GM06990 (cell line): ENCODE data around the gene TLR10.

Experiments used
- DNase-seq: peaks from one replicate; pipeline ENCODE4 v3.0.0-alpha.2; 2011; ENCODE audit not compliant: insufficient read length; ENCODE audit errors: extremely low read depth
- H3K27me3 ChIP-seq: replicated peaks from 2 replicates; pipeline ENCODE4 v1.6.0; 2011; ENCODE audit warnings: low read length; ENCODE audit not compliant: control insufficient read depth, insufficient read depth
- H3K36me3 ChIP-seq: 2 replicates; pipeline ENCODE4 v1.5.1; 2011; ENCODE audit warnings: low read length; ENCODE audit not compliant: control insufficient read depth, insufficient read depth
- H3K4me3 ChIP-seq: replicated peaks from 2 replicates; pipeline ENCODE4 v1.5.1; 2011; ENCODE audit warnings: low read depth, mild to moderate bottlenecking, control low read depth, low read length
- TF ChIP-seq, protein P1 (sequence below): IDR thresholded peaks from 2 replicates; pipeline ENCODE4 v1.5.1; 2011; ENCODE audit warnings: low read length, control low read depth, mild to moderate bottlenecking, inconsistent platforms; ENCODE audit not compliant: insufficient read depth, poor library complexity, severe bottlenecking

TLR10 gene

DNA sequence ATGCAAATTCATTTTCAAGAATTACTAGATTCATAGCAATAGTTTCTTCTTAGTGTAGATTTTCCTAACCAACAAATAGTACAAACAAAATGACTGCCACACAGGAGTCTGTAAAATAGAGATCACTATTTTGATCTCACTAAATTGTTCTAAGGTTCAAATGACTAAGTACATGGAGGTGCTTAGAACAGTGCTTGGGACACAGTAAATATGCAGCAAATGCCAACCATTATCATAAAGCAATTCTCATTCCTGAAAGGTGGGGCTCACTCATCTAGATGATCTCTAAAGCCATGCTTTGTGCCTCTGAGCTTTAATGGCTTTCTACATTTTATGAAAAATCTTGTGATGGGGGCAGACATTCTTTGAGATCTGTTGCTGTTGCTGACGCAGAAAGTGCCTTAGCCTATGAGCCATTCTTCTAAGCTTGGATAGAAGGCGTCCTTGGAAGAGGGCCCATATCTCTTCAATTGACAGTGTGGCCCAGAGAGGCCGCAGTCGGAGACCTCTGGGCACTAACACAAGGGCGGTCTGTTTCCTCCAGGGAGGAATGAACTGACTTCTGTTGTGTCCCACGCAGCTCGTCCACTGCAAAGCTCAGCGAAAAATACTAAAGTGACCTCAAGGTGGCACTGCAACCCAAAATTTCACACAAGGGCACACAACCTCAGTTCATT, 23.5 kb downstream of the TLR10 start:
- Histone ChIP-seq H3K27me3 (no peaks in the 10 kb centered on the region), H3K36me3 (no peaks in the 10 kb centered on the region), H3K4me3 (no peak overlapping the region)
- TF ChIP-seq, protein P1, sequence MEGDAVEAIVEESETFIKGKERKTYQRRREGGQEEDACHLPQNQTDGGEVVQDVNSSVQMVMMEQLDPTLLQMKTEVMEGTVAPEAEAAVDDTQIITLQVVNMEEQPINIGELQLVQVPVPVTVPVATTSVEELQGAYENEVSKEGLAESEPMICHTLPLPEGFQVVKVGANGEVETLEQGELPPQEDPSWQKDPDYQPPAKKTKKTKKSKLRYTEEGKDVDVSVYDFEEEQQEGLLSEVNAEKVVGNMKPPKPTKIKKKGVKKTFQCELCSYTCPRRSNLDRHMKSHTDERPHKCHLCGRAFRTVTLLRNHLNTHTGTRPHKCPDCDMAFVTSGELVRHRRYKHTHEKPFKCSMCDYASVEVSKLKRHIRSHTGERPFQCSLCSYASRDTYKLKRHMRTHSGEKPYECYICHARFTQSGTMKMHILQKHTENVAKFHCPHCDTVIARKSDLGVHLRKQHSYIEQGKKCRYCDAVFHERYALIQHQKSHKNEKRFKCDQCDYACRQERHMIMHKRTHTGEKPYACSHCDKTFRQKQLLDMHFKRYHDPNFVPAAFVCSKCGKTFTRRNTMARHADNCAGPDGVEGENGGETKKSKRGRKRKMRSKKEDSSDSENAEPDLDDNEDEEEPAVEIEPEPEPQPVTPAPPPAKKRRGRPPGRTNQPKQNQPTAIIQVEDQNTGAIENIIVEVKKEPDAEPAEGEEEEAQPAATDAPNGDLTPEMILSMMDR, result peak; percentile 45
- DNase-seq, result peak; percentile 24

GRCh38 chr4:38757945-38758600, 24.7 kb downstream of the TLR10 start:
- Histone ChIP-seq H3K36me3 (no peaks in the 10 kb centered on the region), H3K4me3 (no peak overlapping the region), H3K27me3 (no peaks in the 10 kb centered on the region)
- DNase-seq, result no peak
- TF ChIP-seq, protein P1, result peak; percentile 65

DNA sequence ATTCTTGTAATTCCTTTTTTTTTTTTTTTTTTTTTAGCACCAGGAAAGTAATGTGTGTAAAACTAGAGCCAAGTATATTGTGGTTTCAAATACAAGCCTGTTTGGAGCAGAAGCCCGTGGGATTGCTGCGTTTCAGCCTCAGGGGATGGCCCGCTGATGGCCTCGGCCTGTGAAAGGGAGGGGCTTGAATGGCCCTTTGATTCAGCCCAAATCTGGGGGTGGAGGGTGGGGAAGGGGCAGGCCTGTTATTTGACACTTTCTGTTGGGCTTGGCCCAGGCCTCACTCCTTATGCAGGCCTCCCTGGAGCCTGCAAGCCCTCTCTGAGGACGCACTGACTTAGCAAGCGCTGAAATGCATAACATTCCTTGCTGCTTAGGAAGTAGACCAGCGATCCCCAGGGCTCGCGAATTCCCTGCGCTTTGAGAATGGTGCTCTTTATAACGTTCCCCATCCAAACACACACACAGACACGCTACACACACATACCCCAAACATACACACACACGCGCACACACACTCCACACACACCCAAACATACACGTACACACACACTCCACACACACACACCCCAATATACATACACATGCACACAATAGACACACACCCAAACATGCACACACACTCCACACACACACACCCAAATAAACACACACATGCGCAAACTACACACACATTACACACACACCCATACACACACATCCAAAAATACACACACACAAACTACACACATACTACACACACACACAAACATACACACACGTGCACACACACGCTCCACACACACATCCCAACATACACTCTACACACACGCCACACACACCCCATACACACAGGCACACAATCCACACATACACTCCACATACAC, 29.6 kb downstream of the TLR10 start:
- no peak overlapping the region for H3K4me3 ChIP-seq
- H3K27me3 ChIP-seq, result no peaks in the 10 kb centered on the region
- no peaks in the 10 kb centered on the region for H3K36me3 ChIP-seq
- TF ChIP-seq, protein P1, result no peak
- DNase-seq, result no peak

GRCh38 chr4:38752372-38752940, 30.3 kb downstream of the TLR10 start:
- TF ChIP-seq, protein P1, result no peak
- H3K36me3 ChIP-seq, result no peaks in the 10 kb centered on the region
- no peak overlapping the region; the same call in 1 of the 2 replicates for H3K4me3 ChIP-seq
- peak; percentile 33 for DNase-seq
- H3K27me3 ChIP-seq, result no peaks in the 10 kb centered on the region

- Histone ChIP-seq H3K4me3 (no peak overlapping the region), H3K36me3 (no peaks in the 10 kb centered on the region), H3K27me3 (no peaks in the 10 kb centered on the region)
- TF ChIP-seq, protein P1, result no peak
- no peak for DNase-seq
These were observed 31.3 kb downstream of the TLR10 start for GRCh38 chr4:38751341-38752010.
